ENCODE results near the gene MIF4GD. TPM values are rescaled to one million over a fixed set of nuclear protein-coding genes. Genes with fewer than 3 reads are reported as not detected.

MIF4GD gene
- total RNA-seq, 1 donor from 2014 or later, result 11.9 TPM

DNA sequence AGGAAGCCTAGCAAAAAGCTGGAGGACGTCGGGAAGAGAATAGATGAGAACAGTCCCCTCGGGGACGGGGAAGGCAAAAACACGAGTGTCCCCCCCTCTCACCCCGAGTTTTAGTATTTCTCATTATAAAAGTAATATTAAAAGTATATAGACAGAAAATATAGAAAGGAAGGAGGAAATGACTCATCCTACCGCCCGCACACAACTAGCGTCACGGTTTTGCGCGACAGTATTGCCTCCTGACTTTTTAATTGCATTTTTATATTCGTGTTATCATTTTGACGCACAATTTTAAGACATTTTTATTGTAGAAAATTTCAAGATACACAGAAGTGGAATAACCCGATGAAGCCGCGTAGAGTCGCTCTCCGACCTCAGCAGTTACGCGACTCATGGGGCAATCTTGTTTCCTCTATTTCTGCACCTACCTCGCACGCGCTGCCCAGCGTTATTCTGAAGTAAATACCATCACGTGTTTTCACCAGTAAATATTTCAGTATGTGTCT is 18.9 kb upstream of the MIF4GD start:
- Mint-ChIP-seq H3K9me3 (no peaks in the 10 kb centered on the region), H3K36me3 (no peaks in the 10 kb centered on the region), H3K27ac (peak overlapping the region; percentile 98), H3K27me3 (no peaks in the 10 kb centered on the region), H3K4me3 (peak overlapping the region; percentile 99), H3K4me1 (ENCODE audit: unreplicated experiment) (peaks cover 10% of the 10 kb centered on the region)
- TF ChIP-seq, protein P1, sequence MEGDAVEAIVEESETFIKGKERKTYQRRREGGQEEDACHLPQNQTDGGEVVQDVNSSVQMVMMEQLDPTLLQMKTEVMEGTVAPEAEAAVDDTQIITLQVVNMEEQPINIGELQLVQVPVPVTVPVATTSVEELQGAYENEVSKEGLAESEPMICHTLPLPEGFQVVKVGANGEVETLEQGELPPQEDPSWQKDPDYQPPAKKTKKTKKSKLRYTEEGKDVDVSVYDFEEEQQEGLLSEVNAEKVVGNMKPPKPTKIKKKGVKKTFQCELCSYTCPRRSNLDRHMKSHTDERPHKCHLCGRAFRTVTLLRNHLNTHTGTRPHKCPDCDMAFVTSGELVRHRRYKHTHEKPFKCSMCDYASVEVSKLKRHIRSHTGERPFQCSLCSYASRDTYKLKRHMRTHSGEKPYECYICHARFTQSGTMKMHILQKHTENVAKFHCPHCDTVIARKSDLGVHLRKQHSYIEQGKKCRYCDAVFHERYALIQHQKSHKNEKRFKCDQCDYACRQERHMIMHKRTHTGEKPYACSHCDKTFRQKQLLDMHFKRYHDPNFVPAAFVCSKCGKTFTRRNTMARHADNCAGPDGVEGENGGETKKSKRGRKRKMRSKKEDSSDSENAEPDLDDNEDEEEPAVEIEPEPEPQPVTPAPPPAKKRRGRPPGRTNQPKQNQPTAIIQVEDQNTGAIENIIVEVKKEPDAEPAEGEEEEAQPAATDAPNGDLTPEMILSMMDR (conservative IDR thresholded peaks at IDR 0.05), result no peak
- DNase-seq (ENCODE audit: extremely low spot score, unreplicated experiment), result no peak

DNA sequence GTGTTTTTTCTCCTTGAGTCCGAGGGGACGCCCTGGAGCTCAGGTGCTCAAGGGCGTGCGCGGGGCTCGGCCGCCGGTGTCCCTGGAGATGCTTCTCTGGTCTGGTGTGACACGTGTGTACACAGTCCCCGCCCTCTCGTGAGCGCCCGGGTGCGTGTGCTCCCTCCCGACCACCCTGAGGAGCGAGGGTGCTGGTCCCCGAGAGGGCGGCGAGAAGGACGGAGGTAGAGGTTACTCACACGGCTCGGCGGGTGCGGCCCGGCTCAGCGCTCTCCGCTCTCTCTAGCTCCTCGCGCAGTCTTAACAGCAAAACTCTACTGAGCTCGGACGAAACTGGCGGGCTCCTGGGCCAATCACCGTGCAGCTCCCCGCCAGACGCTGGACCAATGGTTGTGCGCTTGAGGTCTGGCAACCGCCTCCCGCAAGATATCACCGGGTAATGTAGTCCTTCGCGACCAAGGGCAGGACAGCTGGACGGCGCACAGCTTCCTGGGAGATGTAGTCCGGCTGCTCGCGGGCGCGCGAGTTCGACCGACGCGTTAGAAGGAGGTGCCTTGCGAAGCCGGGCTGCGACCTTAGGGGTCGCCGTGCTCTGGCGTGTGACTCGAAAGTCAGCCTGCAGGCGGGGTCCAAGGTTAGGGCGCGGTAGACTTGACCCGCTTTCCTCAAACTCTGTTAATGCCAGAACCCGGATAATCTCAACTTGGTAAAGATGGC is 18.2 kb upstream of the MIF4GD start, which contains the start of gene SLC25A19:
Gene SLC25A19 (minus strand): TSS at position 319 of the 717 bp plus-strand sequence. CDS start 2,669 bp downstream, outside the sequence.
- TF ChIP-seq, protein P1 (conservative IDR thresholded peaks at IDR 0.05), result peak; percentile 48

DNA sequence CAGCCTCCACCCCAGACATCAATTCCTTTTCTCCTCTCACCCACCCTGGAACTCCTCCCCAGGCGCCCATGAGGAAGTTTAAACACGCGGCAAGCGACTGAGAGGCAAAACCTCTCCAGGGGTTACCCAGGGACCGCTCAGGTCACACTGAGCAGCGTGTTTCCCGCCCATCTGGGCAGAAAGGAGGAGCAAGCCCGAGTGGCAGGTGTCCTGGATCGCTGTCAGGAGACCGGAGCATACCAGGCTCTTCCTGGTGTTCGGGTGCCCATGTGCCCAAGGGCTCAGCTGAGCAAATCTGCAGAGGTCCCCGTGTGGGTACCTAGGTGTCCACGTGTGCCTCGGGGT is 17.7 kb upstream of the MIF4GD start:
- H3K27ac Mint-ChIP-seq, result peak overlapping the region; percentile 98
- no peaks in the 10 kb centered on the region for H3K27me3 Mint-ChIP-seq
- peak overlapping the region; percentile 99 for H3K4me3 Mint-ChIP-seq
- H3K36me3 Mint-ChIP-seq, result no peaks in the 10 kb centered on the region
- peaks cover 10% of the 10 kb centered on the region for H3K4me1 Mint-ChIP-seq (ENCODE audit: unreplicated experiment)
- H3K9me3 Mint-ChIP-seq, result no peaks in the 10 kb centered on the region
- TF ChIP-seq, protein P1 (conservative IDR thresholded peaks at IDR 0.05), result no peak
- DNase-seq (ENCODE audit: extremely low spot score, unreplicated experiment), result no peak

More for the DNA sequence above, 18.2 kb upstream of the MIF4GD start, which contains the start of gene SLC25A19:
- Mint-ChIP-seq H3K4me1 (ENCODE audit: unreplicated experiment) (peaks cover 10% of the 10 kb centered on the region), H3K9me3 (no peaks in the 10 kb centered on the region), H3K36me3 (no peaks in the 10 kb centered on the region), H3K27me3 (no peaks in the 10 kb centered on the region), H3K27ac (peak within 1 kb of the TSS; percentile 98), H3K4me3 (peak within 1 kb of the TSS; percentile 99)
- peak; percentile 96 for DNase-seq (ENCODE audit: extremely low spot score, unreplicated experiment)

DNA sequence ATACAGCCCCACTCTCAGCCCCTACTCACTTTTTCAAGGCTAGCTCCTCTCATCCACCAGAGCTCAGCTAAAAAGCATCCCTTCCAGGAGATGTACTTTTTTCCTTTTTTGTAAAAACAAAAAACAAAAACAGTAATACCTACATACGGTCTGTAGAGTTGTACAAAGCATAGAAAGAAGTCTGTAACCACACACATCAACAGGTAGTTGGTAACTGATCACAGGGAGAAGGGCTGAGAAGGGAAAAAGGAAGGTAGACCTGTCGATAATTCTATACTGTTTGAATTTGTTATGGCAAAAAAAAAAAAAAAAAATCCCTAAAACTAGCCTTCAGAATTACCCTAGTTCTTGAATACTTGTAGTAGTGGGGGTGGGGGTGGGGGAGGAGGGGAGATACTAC is 17.3 kb upstream of the MIF4GD start:
- no peaks in the 10 kb centered on the region for H3K27me3 Mint-ChIP-seq

GRCh38 chr17:75287221-75287620 is 16.2 kb upstream of the MIF4GD start:
- no peak overlapping the region for H3K27ac Mint-ChIP-seq
- H3K4me3 Mint-ChIP-seq, result peak overlapping the region; percentile 53
- TF ChIP-seq, protein P1 (conservative IDR thresholded peaks at IDR 0.05), result no peak
- no peaks in the 10 kb centered on the region for H3K9me3 Mint-ChIP-seq
- DNase-seq (ENCODE audit: extremely low spot score, unreplicated experiment), result no peak
- H3K27me3 Mint-ChIP-seq, result no peaks in the 10 kb centered on the region
- H3K4me1 Mint-ChIP-seq (ENCODE audit: unreplicated experiment), result peaks cover 10% of the 10 kb centered on the region
- peaks cover 5% of the 10 kb centered on the region for H3K36me3 Mint-ChIP-seq

More for the DNA sequence above, 17.3 kb upstream of the MIF4GD start:
- DNase-seq (ENCODE audit: extremely low spot score, unreplicated experiment), result no peak
- peak overlapping the region; percentile 25 for H3K27ac Mint-ChIP-seq
- H3K4me1 Mint-ChIP-seq (ENCODE audit: unreplicated experiment), result peaks cover 10% of the 10 kb centered on the region
- peak overlapping the region; percentile 99 for H3K4me3 Mint-ChIP-seq
- TF ChIP-seq, protein P1 (conservative IDR thresholded peaks at IDR 0.05), result no peak
- peaks cover 3% of the 10 kb centered on the region for H3K36me3 Mint-ChIP-seq
- H3K9me3 Mint-ChIP-seq, result no peaks in the 10 kb centered on the region

All from type B pancreatic cell (in vitro differentiated cells).